GM12878 (cell line): ENCODE data around the gene PPP1R13B. TPM values are rescaled to one million over a fixed set of nuclear protein-coding genes. Genes with fewer than 3 reads are reported as not detected.

Source experiments
- ATAC-seq: fragments of 200-7000 bp; cut with Tn5 transposase; 3 replicates; pipeline ENCODE4 v1.9.1; 2020; ENCODE audit warnings: mild to moderate bottlenecking, moderate library complexity
- BruUV-seq: library from RNA; stranded (reverse); fragments of 400-500 nt; replicated peaks from 2 replicates; lab custom pipeline; 2021; lab: Mats Ljungman, UMichigan
- CTCF ChIA-PET: fragments of 300-600 bp; sonication (Branson Sonifier 250); formaldehyde crosslinking; extraction: SDS; loops from one replicate; lab custom pipeline; 2021; ENCODE audit warnings: inconsistent platforms; lab: Yijun Ruan, JAX
- POLR2A ChIA-PET: fragments of 350-600 bp; formaldehyde crosslinking; extraction: SDS; loops from one replicate; lab custom pipeline; 2021; ENCODE audit warnings: inconsistent platforms; lab: Charles Lee
- RAD21 ChIA-PET: fragments of 300-600 bp; sonication (Branson Sonifier 250); formaldehyde crosslinking; loops from one replicate; lab custom pipeline; 2023; ENCODE audit warnings: antibody characterized with exemption; ENCODE audit not compliant: unreplicated experiment; lab: Charles Lee
- SMC1A ChIA-PET: fragments of 300-600 bp; sonication (Branson Sonifier 250); formaldehyde crosslinking; loops from one replicate; lab custom pipeline; 2023; ENCODE audit not compliant: unreplicated experiment, uncharacterized antibody; lab: Charles Lee
- DNase-seq: peaks from one replicate; pipeline ENCODE4 v3.0.0-alpha.2; 2011; ENCODE audit warnings: low read depth, low spot score
- FAIRE-seq: peaks from 3 replicates; lab custom pipeline; 2011; peaks lifted over from hg19 to GRCh38; lab: Jason Lieb, UNC
- H2AFZ ChIP-seq: 2 replicates; pipeline ENCODE4 v1.6.0; 2011; ENCODE audit warnings: low read depth, low read length, control low read depth; ENCODE audit not compliant: control insufficient read depth
- H3K27ac ChIP-seq: 2 replicates; pipeline ENCODE4 v1.5.1; 2011; ENCODE audit warnings: control low read depth; ENCODE audit not compliant: control insufficient read depth, insufficient read depth
- H3K27me3 ChIP-seq, 2 experiments: replicated peaks in 1 of 2; 2 replicates each; pipeline versions ENCODE4 v1.6.0 to v1.6.1; 2011; ENCODE audit warnings: low read length in 1 of 2; ENCODE audit not compliant: control insufficient read depth in 2 of 2, insufficient read depth in 2 of 2
- H3K36me3 ChIP-seq, 2 experiments: 2 replicates each; pipeline ENCODE4 v1.5.1; 2011; ENCODE audit warnings: low read length in 1 of 2; ENCODE audit not compliant: control insufficient read depth in 2 of 2, insufficient read depth in 2 of 2
- H3K4me1 ChIP-seq: 2 replicates; pipeline ENCODE4 v1.6.1; 2011; ENCODE audit warnings: mild to moderate bottlenecking, low read length, moderate library complexity, mixed read lengths; ENCODE audit not compliant: control insufficient read depth, insufficient read depth
- H3K4me2 ChIP-seq: 2 replicates; pipeline ENCODE4 v1.6.0; 2011; ENCODE audit warnings: control low read depth; ENCODE audit not compliant: control insufficient read depth, insufficient read depth
- H3K4me3 ChIP-seq: fragments of 200-600 bp; sonication (generic); 2 replicates; pipeline ENCODE4 v1.5.1; 2016
- H3K79me2 ChIP-seq: 2 replicates; pipeline ENCODE4 v1.6.0; 2011; ENCODE audit warnings: low read length; ENCODE audit not compliant: control insufficient read depth, insufficient read depth
- H3K9ac ChIP-seq: 2 replicates; pipeline ENCODE4 v1.8.0; 2011; ENCODE audit warnings: low read length, control low read depth, mixed read lengths; ENCODE audit not compliant: control insufficient read depth, insufficient read depth
- H3K9me3 ChIP-seq: replicated peaks from 3 replicates; pipeline ENCODE4 v1.5.1; 2011; ENCODE audit warnings: mild to moderate bottlenecking, low read length; ENCODE audit not compliant: control insufficient read depth, insufficient read depth
- H4K20me1 ChIP-seq: 2 replicates; pipeline ENCODE4 v1.6.0; 2011; ENCODE audit not compliant: control insufficient read depth, insufficient read depth
- ATF3 ChIP-seq: IDR thresholded peaks from 2 replicates; pipeline ENCODE4 v1.6.1; 2011; ENCODE audit warnings: low read depth, mild to moderate bottlenecking, low read length, moderate library complexity, borderline replicate concordance; ENCODE audit errors: extremely low read depth
- BACH1 ChIP-seq: fragments of 450-650 bp; IDR thresholded peaks from 2 replicates; pipeline ENCODE4 v1.6.1; 2017; ENCODE audit warnings: mild to moderate bottlenecking, borderline replicate concordance
- BHLHE40 ChIP-seq, 2 experiments: fragments of 450-650 bp in 1 of 2; IDR thresholded peaks; 2 replicates each; pipeline ENCODE4 v1.6.1; 2011 to 2017; ENCODE audit warnings: low read depth in 2 of 2, borderline replicate concordance in 1 of 2, improper control_type of control experiment in 1 of 2, low read length in 1 of 2, mild to moderate bottlenecking in 1 of 2
- BRCA1 ChIP-seq: IDR thresholded peaks from 2 replicates; pipeline ENCODE4 v1.6.1; 2011; ENCODE audit warnings: low read depth, low read length, improper control_type of control experiment
- FOXM1 ChIP-seq: IDR thresholded peaks from 2 replicates; pipeline ENCODE4 v1.6.1; 2012; ENCODE audit warnings: low read depth, mild to moderate bottlenecking, inconsistent platforms, low read length, moderate library complexity
- GABPA ChIP-seq: IDR thresholded peaks from 2 replicates; pipeline ENCODE4 v1.6.1; 2014; ENCODE audit warnings: antibody characterized with exemption, low read depth, mild to moderate bottlenecking, inconsistent platforms
- HCFC1 ChIP-seq: fragments of 150-350 bp; IDR thresholded peaks from 2 replicates; pipeline ENCODE4 v1.6.1; 2014; ENCODE audit warnings: low read length
- IKZF1 ChIP-seq: fragments of 450-650 bp; conservative IDR thresholded peaks from 2 replicates; pipeline ENCODE4 v1.6.1; 2017; ENCODE audit warnings: antibody characterized with exemption, mild to moderate bottlenecking
- JUNB ChIP-seq: IDR thresholded peaks from 2 replicates; pipeline ENCODE4 v1.6.1; 2016; ENCODE audit warnings: antibody characterized with exemption, mild to moderate bottlenecking
- USF1 ChIP-seq: IDR thresholded peaks from 2 replicates; pipeline ENCODE4 v1.6.1; 2011; ENCODE audit warnings: borderline replicate concordance, low read depth, mild to moderate bottlenecking, moderate library complexity, mixed read lengths, low read length; ENCODE audit not compliant: insufficient read depth; ENCODE audit errors: extremely low read length
- YY1 ChIP-seq: IDR thresholded peaks from 2 replicates; pipeline ENCODE4 v1.6.1; 2011; ENCODE audit warnings: low read depth, mild to moderate bottlenecking, low read length
- ZNF384 ChIP-seq: IDR thresholded peaks from 2 replicates; pipeline ENCODE4 v1.6.1; 2012; ENCODE audit warnings: low read depth, mild to moderate bottlenecking, low read length, improper control_type of control experiment, borderline replicate concordance
- ZNF622 ChIP-seq: fragments of 450-650 bp; IDR thresholded peaks from 2 replicates; pipeline ENCODE4 v1.6.1; 2017; ENCODE audit warnings: mild to moderate bottlenecking, inconsistent platforms
- WGBS: methylation state at CpG from one replicate; pipeline ENCODE4 v1.1.6; 2016; ENCODE audit warnings: low lambda C conversion rate; ENCODE audit not compliant: insufficient replicate concordance, insufficient coverage; ENCODE audit errors: missing lambda C conversion rate; 5-methylcytosine and 5-hydroxymethylcytosine counted together
- in situ Hi-C: fragments of 300-500 bp; cut with MboI; formaldehyde crosslinking; loops from 9 replicates; pipeline ENCODE4 v1.14.3; 2018; ENCODE audit warnings: mixed read lengths
- intact Hi-C: fragments of 100-400 bp; cut with micrococcal nuclease; formaldehyde crosslinking; loops from one replicate; pipeline ENCODE4 v1.14.2; 2022; ENCODE audit not compliant: unreplicated experiment
- polyA plus RNA-seq, 11 experiments: library from polyadenylated mRNA; depleted of rRNA in 4 of 11; unstranded in 6 of 11; stranded (reverse) in 5 of 11; fragments of >200 nt; fragmentation: Nextera tagmentation in 4 of 11; fragmentation: Illumina TruSeq in 1 of 11; extraction: Ambion mirVana in 4 of 11; extraction: Trizol in 1 of 11; gene quantifications; 1 replicate in 1 of 11; 2 replicates in 10 of 11; pipeline versions ENCODE4 v1.2.1 to v1.2.3, GENCODE V29; 2011 to 2016; ENCODE audit warnings: inconsistent platforms in 2 of 11, missing spikeins in 2 of 11, low read depth in 1 of 11
- total RNA-seq, 4 experiments: library from RNA; depleted of rRNA in 3 of 4; stranded (reverse); fragments of >200 nt in 3 of 4; fragmentation: Illumina TruSeq in 1 of 4; extraction: Trizol in 1 of 4; gene quantifications; 2 replicates each; pipeline versions ENCODE4 v1.2.1 to v1.2.3, GENCODE V29; 2013 to 2021

The PPP1R13B gene
- total and polyA plus RNA-seq, 10 of the 15 experiments (the other 5 are each of a cell fraction or from before 2014, with no cell fraction given), result 0.16 to 8.1 (median 3.2) TPM

- TF ChIP-seq USF1 (no peak), YY1 (no peak)
Observed at GRCh38 chr14:103743691-103744090, 103.7 kb downstream of the PPP1R13B start (continued).

- no peak overlapping the region for H3K4me2 ChIP-seq
- BruUV-seq, result no TSS peak
- no peak overlapping the region for H2AFZ ChIP-seq
- FAIRE-seq (no peak), DNase-seq (no peak), ATAC-seq (no peak)
- no peaks in the 10 kb centered on the region for H3K27me3 ChIP-seq
- intact Hi-C loops, result no loop called here
- no peaks in the 10 kb centered on the region for H4K20me1 ChIP-seq
- H3K79me2 ChIP-seq, result no peaks in the 10 kb centered on the region
- H3K4me1 ChIP-seq, result no peaks in the 10 kb centered on the region
- ChIA-PET SMC1A (interaction anchor here (0.5 kb wide), 1 partner anchor 904 kb away, joined by 3 read pairs; no protein-coding TSS in a partner anchor), POLR2A (no interaction called here), CTCF (no interaction called here), RAD21 (interaction anchor here (1.1 to 1.7 kb wide), 2 partner anchors 9 to 224 kb away, joined by 3 to 4 read pairs; no protein-coding TSS in a partner anchor)
- WGBS, result 92% methylated on average over 14 of the region's 14 CpGs
- H3K36me3 ChIP-seq, result no peaks in the 10 kb centered on the region; a peak in 2 of 4 replicates
- H3K27ac ChIP-seq, result no peak overlapping the region
- TF ChIP-seq ZNF384 (no peak), FOXM1 (no peak), BACH1 (no peak), BHLHE40 (IDR thresholded peaks at IDR 0.05; ENCODE audit: borderline replicate concordance in 1 of 2, low read depth in 2 of 2, low read length in 1 of 2) (no peak), ATF3 (no peak), ZNF622 (no peak), GABPA (no peak), HCFC1 (no peak), JUNB (no peak), BRCA1 (no peak), IKZF1 (no peak)
- in situ Hi-C loops, result no loop called here
- no peaks in the 10 kb centered on the region for H3K9me3 ChIP-seq
- H3K4me3 ChIP-seq, result no peak overlapping the region
- H3K9ac ChIP-seq, result no peak overlapping the region
Observed at GRCh38 chr14:103742499-103743255, 104.7 kb downstream of the PPP1R13B start.
